Measurements from ENCODE around the gene SPATS2. TPM values are rescaled to one million over a fixed set of nuclear protein-coding genes. Genes with fewer than 3 reads are reported as not detected.

Gene SPATS2
- total RNA-seq, 2 donors from 2014 or later, result 12.1 to 14.8 TPM

DNA sequence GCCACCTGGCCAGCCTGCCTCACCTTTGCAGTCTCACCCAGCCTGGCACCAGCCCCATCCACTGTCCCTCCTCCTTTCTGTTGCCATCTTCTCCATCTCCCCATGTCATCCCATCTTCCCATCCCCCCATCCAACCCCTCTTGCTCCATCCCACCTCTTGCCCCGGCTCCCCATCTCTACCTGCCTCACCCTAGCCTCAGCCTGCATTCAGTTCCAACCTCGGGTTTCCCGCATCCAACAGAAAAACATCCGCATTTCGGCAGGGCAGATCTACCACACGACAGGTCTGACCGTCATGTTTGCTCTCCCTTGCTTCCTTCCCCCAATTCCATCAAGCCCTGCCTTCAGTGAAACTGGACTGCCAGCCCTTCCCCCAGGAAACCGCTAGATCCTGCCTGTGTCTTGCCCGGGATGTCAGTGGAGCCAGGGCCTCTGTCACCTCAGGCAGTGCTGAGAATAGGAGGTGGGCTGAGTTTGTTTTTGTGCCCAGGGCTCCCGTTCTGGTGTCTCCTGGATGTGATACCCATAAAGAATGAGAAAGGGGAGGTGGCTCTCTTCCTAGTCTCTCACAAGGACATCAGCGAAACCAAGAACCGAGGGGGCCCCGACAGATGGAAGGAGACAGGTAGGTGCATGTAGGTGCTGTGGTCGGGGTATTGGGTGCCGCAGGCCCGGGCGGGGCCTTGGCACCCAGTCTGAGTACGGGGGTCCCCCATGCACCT, 174.0 kb downstream of the SPATS2 start:
- intact Hi-C loops (cut with DNase I), result no loop called here
- peak; percentile 51 for DNase-seq (ENCODE audit: low spot score)

DNA sequence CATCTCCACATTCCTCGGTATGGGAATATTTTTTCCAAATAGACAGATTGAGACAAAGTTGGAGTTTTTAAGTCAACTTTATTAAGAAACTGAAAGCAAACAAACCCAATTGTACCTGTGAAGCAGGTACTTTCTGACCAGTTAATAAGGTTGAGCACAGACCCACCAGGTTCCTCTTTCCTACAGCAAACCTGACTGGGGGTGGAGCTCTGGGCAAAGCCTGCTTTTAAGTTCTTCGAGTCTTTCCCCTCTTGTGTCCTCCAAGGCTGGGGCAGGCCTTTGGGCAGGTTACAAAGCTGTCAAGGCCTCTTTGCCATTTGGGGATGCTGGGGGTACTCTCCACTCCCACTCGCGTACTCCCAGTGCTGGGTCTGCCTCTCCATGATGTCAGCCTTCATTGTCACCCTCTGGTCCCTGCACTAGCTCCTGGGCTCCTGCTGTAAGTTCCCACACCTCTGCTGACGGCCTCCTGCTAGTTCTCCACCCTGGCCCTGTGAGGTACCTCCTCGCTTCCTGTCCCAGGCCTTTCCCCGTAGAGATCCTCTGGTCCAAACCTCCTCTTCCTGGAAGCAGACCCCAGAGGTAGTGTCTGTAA, 174.7 kb downstream of the SPATS2 start:
- intact Hi-C loops (cut with DNase I), result no loop called here
- DNase-seq (ENCODE audit: low spot score), result peak; percentile 62

DNA sequence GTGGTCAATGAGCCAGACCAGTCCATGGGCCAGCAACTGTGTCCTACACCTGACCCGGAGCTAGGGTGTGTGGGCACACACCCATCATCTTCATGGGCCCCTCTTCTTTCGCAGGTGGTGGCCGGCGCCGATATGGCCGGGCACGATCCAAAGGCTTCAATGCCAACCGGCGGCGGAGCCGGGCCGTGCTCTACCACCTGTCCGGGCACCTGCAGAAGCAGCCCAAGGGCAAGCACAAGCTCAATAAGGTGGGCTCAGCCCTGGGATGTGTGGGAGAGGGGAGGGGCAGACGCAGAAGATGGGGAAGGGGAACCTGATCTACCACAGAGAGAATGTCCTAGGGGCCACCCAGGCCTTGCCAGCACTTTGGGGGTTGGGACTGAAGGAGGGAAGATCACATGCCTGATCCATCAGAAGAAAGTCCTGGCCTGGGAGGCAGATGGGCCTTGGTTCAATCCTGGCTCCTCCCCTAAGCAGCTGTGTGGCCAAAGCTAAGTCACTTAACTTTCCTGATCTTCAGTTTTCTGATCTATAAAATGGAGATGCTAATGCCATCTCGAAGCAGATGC, 175.4 kb downstream of the SPATS2 start:
- peak; percentile 73 for DNase-seq (ENCODE audit: low spot score)
- intact Hi-C loops (cut with DNase I), result no loop called here

GRCh38 chr12:49543221-49543913, 176.1 kb downstream of the SPATS2 start:
- DNase-seq (ENCODE audit: low spot score), result peak; percentile 28

DNA sequence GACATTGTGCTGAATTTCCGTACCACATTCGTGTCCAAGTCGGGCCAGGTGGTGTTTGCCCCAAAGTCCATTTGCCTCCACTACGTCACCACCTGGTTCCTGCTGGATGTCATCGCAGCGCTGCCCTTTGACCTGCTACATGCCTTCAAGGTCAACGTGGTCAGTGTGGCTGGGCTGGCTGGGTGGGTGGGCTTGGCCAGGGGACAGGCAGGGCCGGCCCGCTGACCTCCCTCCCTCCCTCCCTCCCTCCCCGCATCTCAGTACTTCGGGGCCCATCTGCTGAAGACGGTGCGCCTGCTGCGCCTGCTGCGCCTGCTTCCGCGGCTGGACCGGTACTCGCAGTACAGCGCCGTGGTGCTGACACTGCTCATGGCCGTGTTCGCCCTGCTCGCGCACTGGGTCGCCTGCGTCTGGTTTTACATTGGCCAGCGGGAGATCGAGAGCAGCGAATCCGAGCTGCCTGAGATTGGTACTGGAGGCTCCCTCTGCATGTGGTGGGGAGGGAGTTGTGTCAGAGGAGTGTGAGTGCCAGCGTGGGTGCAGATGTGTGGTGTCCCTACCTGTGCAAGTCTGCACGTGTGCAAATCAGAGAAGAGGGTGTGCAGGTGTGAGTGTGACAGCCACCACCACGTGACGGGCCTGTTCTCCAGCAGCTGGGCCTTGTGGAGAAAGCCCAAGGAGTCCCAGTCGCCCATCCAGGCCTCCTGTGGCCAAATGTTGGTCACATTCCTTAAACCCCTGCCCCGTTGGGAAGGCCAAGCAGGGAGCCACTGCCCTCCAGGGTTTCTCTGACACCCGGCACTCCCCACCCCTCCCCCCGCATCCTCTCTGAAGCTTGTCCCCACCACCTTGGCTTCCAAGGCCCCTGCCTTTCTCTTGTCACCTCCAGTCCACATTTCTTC, 176.9 kb downstream of the SPATS2 start:
- DNase-seq (ENCODE audit: low spot score), result peak; percentile 70
- intact Hi-C loops (cut with DNase I), result no loop called here

More at GRCh38 chr12:49543221-49543913, 176.1 kb downstream of the SPATS2 start:
- intact Hi-C loops (cut with DNase I), result no loop called here

DNA sequence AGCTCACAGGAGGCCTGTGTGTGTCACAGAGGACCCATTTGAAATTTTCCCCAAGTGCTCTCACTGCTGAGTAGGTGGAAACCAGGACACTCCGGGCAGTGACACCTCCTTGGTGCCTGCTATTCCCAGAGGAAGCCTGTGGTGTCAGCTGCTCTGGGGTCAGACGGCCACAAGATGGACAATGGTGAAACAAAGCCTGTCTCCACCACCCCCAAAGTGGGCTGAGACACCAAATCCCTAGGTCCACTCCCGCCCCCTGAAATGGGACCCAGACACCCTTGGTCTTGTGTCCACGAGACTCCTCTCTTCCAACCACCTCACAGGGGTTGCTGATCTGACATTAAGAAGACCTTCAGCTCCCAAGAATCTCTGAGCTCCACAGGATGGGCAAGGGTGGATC, 178.6 kb downstream of the SPATS2 start:
- peak; percentile 52 for DNase-seq (ENCODE audit: low spot score)
- intact Hi-C loops (cut with DNase I), result no loop called here

GRCh38 chr12:49546481-49546880, 179.2 kb downstream of the SPATS2 start:
- peak; percentile 30 for DNase-seq (ENCODE audit: low spot score)
- intact Hi-C loops (cut with DNase I), result no loop called here

- intact Hi-C loops (cut with DNase I), result no loop called here
- peak; percentile 53 for DNase-seq (ENCODE audit: low spot score)
Measured at GRCh38 chr12:49547090-49547690, 179.9 kb downstream of the SPATS2 start.

DNA sequence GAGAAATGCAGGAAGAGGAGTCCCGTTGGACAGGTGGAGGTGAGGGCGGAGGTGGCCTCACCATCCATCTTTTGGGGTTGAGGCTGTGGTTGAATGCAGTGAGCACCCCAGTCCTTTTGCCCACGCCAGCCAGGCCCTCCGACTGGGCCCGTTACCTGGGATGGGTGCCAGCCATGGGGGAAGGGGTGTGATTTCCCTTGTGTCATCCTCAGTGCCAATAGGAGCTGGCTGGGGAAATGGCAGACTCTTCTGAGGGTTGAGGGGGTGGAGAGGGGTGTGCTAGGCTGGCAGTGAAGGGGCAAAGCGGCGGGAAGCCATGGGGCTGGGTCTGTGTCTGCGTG, 181.2 kb downstream of the SPATS2 start:
- peak; percentile 61 for DNase-seq (ENCODE audit: low spot score)
- intact Hi-C loops (cut with DNase I), result no loop called here

DNA sequence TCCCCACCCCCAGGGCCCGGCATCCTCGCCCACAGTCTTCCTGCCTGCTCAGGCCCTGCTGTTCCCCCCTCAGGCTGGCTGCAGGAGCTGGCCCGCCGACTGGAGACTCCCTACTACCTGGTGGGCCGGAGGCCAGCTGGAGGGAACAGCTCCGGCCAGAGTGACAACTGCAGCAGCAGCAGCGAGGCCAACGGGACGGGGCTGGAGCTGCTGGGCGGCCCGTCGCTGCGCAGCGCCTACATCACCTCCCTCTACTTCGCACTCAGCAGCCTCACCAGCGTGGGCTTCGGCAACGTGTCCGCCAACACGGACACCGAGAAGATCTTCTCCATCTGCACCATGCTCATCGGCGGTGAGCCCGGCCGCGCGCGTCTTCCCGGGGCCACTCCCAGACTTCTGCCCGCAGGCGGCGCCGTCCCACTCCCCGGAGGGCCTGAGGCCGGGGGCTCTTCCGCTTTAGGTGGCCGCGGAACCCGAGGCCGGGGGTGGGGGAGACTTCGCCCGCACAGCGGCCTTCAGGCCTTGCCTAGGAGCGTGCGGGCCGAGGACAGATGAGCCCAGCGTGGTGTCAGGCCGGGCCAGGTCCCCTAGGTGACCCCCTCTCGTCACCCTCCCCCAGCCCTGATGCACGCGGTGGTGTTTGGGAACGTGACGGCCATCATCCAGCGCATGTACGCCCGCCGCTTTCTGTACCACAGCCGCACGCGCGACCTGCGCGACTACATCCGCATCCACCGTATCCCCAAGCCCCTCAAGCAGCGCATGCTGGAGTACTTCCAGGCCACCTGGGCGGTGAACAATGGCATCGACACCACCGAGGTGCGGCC, 181.8 kb downstream of the SPATS2 start:
- intact Hi-C loops (cut with DNase I), result no loop called here

DNA sequence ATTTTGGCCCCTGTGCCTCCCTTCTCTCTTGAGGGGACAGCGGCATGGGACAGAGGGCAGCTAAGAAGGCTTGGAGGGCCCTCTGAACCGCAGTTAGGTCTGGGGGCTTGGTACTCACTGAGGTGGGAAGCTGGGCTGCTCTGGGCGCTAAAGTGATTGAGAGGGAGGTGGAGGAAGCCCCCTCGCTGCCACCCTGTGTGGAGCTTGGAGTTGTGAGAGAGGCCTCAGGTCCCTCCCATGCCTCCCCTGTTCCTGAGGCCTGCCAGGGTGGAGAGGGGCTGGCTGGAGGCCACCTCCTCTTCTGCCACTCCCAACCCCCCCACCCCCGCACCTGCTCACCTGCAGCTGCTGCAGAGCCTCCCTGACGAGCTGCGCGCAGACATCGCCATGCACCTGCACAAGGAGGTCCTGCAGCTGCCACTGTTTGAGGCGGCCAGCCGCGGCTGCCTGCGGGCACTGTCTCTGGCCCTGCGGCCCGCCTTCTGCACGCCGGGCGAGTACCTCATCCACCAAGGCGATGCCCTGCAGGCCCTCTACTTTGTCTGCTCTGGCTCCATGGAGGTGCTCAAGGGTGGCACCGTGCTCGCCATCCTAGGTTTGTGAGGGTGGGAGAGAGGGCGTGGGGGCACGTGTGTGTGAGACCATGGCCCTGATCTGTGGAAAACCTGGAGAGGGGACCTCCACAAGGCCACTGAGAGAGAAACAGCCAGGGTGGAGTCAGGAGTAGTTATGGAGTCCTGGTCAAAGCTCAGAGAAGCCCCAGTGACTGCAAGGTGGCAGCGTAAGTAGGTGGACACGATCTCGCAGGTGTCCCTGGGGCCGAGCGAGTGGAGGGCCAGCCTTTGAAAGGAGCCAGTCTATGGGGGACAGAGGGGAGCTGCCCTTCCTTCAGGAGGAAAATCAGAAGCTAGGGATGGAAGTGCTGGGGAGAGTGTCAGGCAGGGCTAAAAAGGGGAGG, 182.8 kb downstream of the SPATS2 start:
- intact Hi-C loops (cut with DNase I), result no loop called here
- peak; percentile 70 for DNase-seq (ENCODE audit: low spot score)

More for the DNA sequence above, 181.8 kb downstream of the SPATS2 start:
- peak; percentile 84 for DNase-seq (ENCODE audit: low spot score)

GRCh38 chr12:49550693-49551252, 183.5 kb downstream of the SPATS2 start:
- peak; percentile 69 for DNase-seq (ENCODE audit: low spot score)
- intact Hi-C loops (cut with DNase I), result no loop called here

DNA sequence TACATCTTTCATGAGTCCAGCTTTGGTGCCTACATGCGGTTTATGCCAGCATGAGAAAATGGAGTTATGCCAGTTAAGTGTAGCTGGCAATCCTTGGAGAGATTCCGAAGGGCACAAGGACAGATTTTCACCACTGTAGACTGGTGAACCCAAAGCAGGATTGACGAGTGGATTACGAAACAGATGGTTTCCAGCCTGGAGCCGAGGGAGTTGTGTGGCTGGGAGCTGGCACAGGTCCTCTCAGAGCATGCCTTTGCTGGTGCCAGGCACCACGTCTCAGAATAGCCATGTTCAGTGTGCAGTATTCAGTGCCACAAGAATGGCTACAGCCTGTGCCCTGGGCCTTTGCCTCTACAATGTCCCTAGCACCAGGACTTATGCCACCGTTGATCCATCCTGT, 184.8 kb downstream of the SPATS2 start:
- peak; percentile 52 for DNase-seq (ENCODE audit: low spot score)
- intact Hi-C loops (cut with DNase I), result no loop called here

- no peak for DNase-seq (ENCODE audit: low spot score)
- intact Hi-C loops (cut with DNase I), result no loop called here
Measured at GRCh38 chr12:49552425-49552824, 185.2 kb downstream of the SPATS2 start.

DNA sequence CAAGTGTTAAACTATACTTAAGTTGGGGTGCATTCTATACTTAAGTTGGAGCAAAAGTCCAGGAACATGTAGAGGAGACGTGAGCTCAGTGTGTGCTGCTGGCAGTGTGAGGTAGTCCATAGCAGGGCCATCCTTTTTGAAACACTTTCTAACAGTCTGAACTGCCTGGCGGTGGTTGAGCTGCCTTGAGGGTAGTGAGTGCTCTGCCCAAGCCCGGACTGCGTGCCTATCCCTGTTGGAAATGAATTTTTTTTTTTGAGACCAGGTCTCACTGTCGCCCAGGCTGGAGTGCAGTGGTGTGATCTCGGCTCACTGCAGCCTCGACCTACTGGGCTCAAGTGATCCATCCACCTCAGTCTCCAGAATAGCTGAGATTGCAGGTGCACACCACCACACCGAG, 185.6 kb downstream of the SPATS2 start:
- intact Hi-C loops (cut with DNase I), result no loop called here
- peak; percentile 45 for DNase-seq (ENCODE audit: low spot score)

- no peak for DNase-seq (ENCODE audit: low spot score)
- intact Hi-C loops (cut with DNase I), result no loop called here
Measured at GRCh38 chr12:49553512-49554088, 186.3 kb downstream of the SPATS2 start.

Measured in posterior vena cava (tissue), 2 donors.